Stromal cell of bone marrow (primary cell): Measurements from ENCODE around the gene NKAIN4.

Experiments
- DNase-seq: peaks from one replicate; pipeline ENCODE4 v3.0.0-alpha.2; 2012; ENCODE audit warnings: low read depth

Gene NKAIN4

GRCh38 chr20:63273635-63274380 is 19.5 kb upstream of the NKAIN4 start:
- DNase-seq: peak; percentile 40

GRCh38 chr20:63273059-63273579 is 18.9 kb upstream of the NKAIN4 start:
- no peak for DNase-seq

GRCh38 chr20:63272105-63273058 is 18.1 kb upstream of the NKAIN4 start, which contains the start of gene ARFGAP1:
TSS of gene ARFGAP1 (plus strand) at chr20:63272813. CDS start at chr20:63275581, 2,768 bp downstream.
- DNase-seq: peak; percentile 74

- DNase-seq: no peak
Observed at GRCh38 chr20:63270606-63271325, 16.5 kb upstream of the NKAIN4 start.

- no peak for DNase-seq
Observed at GRCh38 chr20:63269724-63270123, 15.5 kb upstream of the NKAIN4 start.

- no peak for DNase-seq
Observed at GRCh38 chr20:63268671-63269439, 14.6 kb upstream of the NKAIN4 start.

- no peak for DNase-seq
Observed at GRCh38 chr20:63268256-63268655, 14.0 kb upstream of the NKAIN4 start.

GRCh38 chr20:63267691-63268090 is 13.4 kb upstream of the NKAIN4 start:
- no peak for DNase-seq

GRCh38 chr20:63265891-63266515 is 11.7 kb upstream of the NKAIN4 start:
- DNase-seq: peak; percentile 30

GRCh38 chr20:63264519-63264918 is 10.3 kb upstream of the NKAIN4 start:
- no peak for DNase-seq

GRCh38 chr20:63264000-63264399 is 9.7 kb upstream of the NKAIN4 start:
- no peak for DNase-seq

- DNase-seq: no peak
Observed at GRCh38 chr20:63262836-63263235, 8.6 kb upstream of the NKAIN4 start.

- no peak for DNase-seq
Observed at GRCh38 chr20:63261795-63262528, 7.7 kb upstream of the NKAIN4 start.

GRCh38 chr20:63261060-63261794 is 7.0 kb upstream of the NKAIN4 start:
- no peak for DNase-seq

GRCh38 chr20:63260521-63260920 is 6.3 kb upstream of the NKAIN4 start:
- DNase-seq: no peak

GRCh38 chr20:63259734-63260460 is 5.6 kb upstream of the NKAIN4 start:
- DNase-seq: no peak

GRCh38 chr20:63258781-63259180 is 4.5 kb upstream of the NKAIN4 start:
- no peak for DNase-seq

GRCh38 chr20:63257629-63258028 is 3.4 kb upstream of the NKAIN4 start:
- DNase-seq: no peak

GRCh38 chr20:63256954-63257353 is 2.7 kb upstream of the NKAIN4 start:
- DNase-seq: no peak
